Uterus (tissue), 2 donors: ENCODE results near the gene GPR87.

ENCODE experiments used
- CTCF ChIP-seq, 4 experiments: fragments of 200-600 bp in 2 of 4; fragments of 450-650 bp in 2 of 4; sonication (generic) in 2 of 4; IDR thresholded peaks; one replicate each; pipeline ENCODE4 v1.5.1; 2016 to 2019; ENCODE audit warnings: antibody characterized with exemption in 4 of 4, mild to moderate bottlenecking in 2 of 4, moderate library complexity in 1 of 4
- POLR2A ChIP-seq, 2 donors: fragments of 450-650 bp; IDR thresholded peaks; one replicate each; pipeline ENCODE4 v1.6.1; 2016; ENCODE audit warnings: antibody characterized with exemption in 2 of 2, mild to moderate bottlenecking in 1 of 2, moderate library complexity in 1 of 2

- no peak for TF ChIP-seq CTCF (IDR thresholded peaks at IDR 0.05)
- no peak for TF ChIP-seq POLR2A (IDR thresholded peaks at IDR 0.05)
Measured at GRCh38 chr3:151283907-151284461, 32.6 kb downstream of the GPR87 start.
